PC-9 (cell line): ENCODE data around the gene CADPS2. TPM values are rescaled to one million over a fixed set of nuclear protein-coding genes. Genes with fewer than 3 reads are reported as not detected.

ENCODE experiments used
- BruUV-seq: library from RNA; stranded (reverse); fragments of 400-500 nt; replicated peaks from 2 replicates; lab custom pipeline; 2021; lab: Mats Ljungman, UMichigan
- CTCF ChIA-PET: fragments of 300-600 bp; sonication (Branson Sonifier 250); formaldehyde crosslinking; loops from one replicate; lab custom pipeline; 2022; ENCODE audit warnings: antibody characterized with exemption; lab: Charles Lee
- POLR2A ChIA-PET: fragments of 300-600 bp; sonication (Branson Sonifier 250); formaldehyde crosslinking; loops from one replicate; lab custom pipeline; 2022; ENCODE audit warnings: antibody characterized with exemption; ENCODE audit not compliant: unreplicated experiment; lab: Charles Lee
- DNase-seq, 2 experiments: peaks; one replicate each; pipeline versions ENCODE4 v3.0.0 to v3.0.0-alpha.2; 2015 to 2022; ENCODE audit warnings: mixed read lengths in 1 of 2
- H2AFZ ChIP-seq: fragments of 200-600 bp; sonication (generic); 2 replicates; pipeline ENCODE4 v1.8.1; 2017; ENCODE audit warnings: antibody characterized with exemption
- H3F3A ChIP-seq: fragments of 200-600 bp; sonication (generic); 2 replicates; pipeline ENCODE4 v1.8.1; 2017; ENCODE audit warnings: antibody characterized with exemption, mild to moderate bottlenecking, low read depth; ENCODE audit not compliant: insufficient read depth
- H3K27ac ChIP-seq: fragments of 200-600 bp; sonication (generic); 2 replicates; pipeline ENCODE4 v1.6.1; 2016; ENCODE audit warnings: mixed run types
- H3K27me3 ChIP-seq: fragments of 200-600 bp; sonication (generic); 2 replicates; pipeline ENCODE4 v1.6.1; 2016; ENCODE audit warnings: low read depth, mixed run types; ENCODE audit not compliant: insufficient read depth
- H3K36me3 ChIP-seq: fragments of 200-600 bp; sonication (generic); 2 replicates; pipeline ENCODE4 v1.6.1; 2016; ENCODE audit warnings: low read depth, mixed run types
- H3K4me1 ChIP-seq: fragments of 200-600 bp; sonication (generic); replicated peaks from 2 replicates; pipeline ENCODE4 v1.6.1; 2016; ENCODE audit warnings: mixed run types; ENCODE audit not compliant: insufficient read depth
- H3K4me2 ChIP-seq: fragments of 200-600 bp; sonication (generic); 2 replicates; pipeline ENCODE4 v1.6.1; 2017; ENCODE audit warnings: mixed run types
- H3K4me3 ChIP-seq: fragments of 200-600 bp; sonication (generic); 2 replicates; pipeline ENCODE4 v1.6.1; 2016; ENCODE audit warnings: mixed run types
- H3K79me2 ChIP-seq: fragments of 200-600 bp; sonication (generic); 2 replicates; pipeline ENCODE4 v1.6.1; 2017; ENCODE audit warnings: low read depth, mixed run types
- H3K9me2 ChIP-seq: fragments of 200-600 bp; sonication (generic); 2 replicates; pipeline ENCODE4 v1.8.1; 2017; ENCODE audit warnings: mild to moderate bottlenecking; ENCODE audit not compliant: insufficient read depth
- H3K9me3 ChIP-seq: fragments of 200-600 bp; sonication (generic); 2 replicates; pipeline ENCODE4 v1.8.1; 2016; ENCODE audit warnings: low read depth; ENCODE audit not compliant: insufficient read depth
- H4K20me1 ChIP-seq: fragments of 200-600 bp; sonication (generic); 2 replicates; pipeline ENCODE4 v1.8.1; 2017; ENCODE audit not compliant: insufficient read depth
- CTCF ChIP-seq: fragments of 200-600 bp; sonication (generic); conservative IDR thresholded peaks from 2 replicates; pipeline ENCODE4 v1.6.1; 2017; ENCODE audit warnings: mixed run types, antibody characterized with exemption, mild to moderate bottlenecking, moderate library complexity
- EZH2 ChIP-seq: fragments of 200-600 bp; sonication (generic); IDR thresholded peaks from 2 replicates; pipeline ENCODE4 v1.8.0; 2017; ENCODE audit warnings: antibody characterized with exemption, low read depth
- intact Hi-C: fragments of 100-400 bp; cut with micrococcal nuclease; formaldehyde crosslinking; loops from one replicate; pipeline ENCODE4 v1.10.0; 2022; ENCODE audit not compliant: unreplicated experiment
- total RNA-seq: library from RNA; stranded (reverse); gene quantifications from 2 replicates; pipeline ENCODE4 v1.2.3, GENCODE V29; 2021

The CADPS2 gene
- total RNA-seq, 1 experiment from 2014 or later = 11.9 TPM

- Histone ChIP-seq H2AFZ (no peak overlapping the region), H3K4me3 (no peak overlapping the region), H3K4me2 (no peak overlapping the region), H3F3A (no peaks in the 10 kb centered on the region), H3K27ac (no peak overlapping the region), H3K4me1 (no peaks in the 10 kb centered on the region), H3K9me3 (no peaks in the 10 kb centered on the region), H3K79me2 (no peaks in the 10 kb centered on the region), H3K36me3 (no peaks in the 10 kb centered on the region), H4K20me1 (no peaks in the 10 kb centered on the region), H3K27me3 (no peaks in the 10 kb centered on the region), H3K9me2 (no peaks in the 10 kb centered on the region)
- BruUV-seq = no TSS peak
- intact Hi-C loops = no loop called here
- ChIA-PET POLR2A (no interaction called here), CTCF (no interaction called here)
- TF ChIP-seq CTCF = no peak
- no peak for TF ChIP-seq EZH2
- no peak for DNase-seq
Observed at GRCh38 chr7:122619664-122620063, 266.6 kb downstream of the CADPS2 start.

- H3K4me2 ChIP-seq = no peak overlapping the region
- H3K36me3 ChIP-seq = no peaks in the 10 kb centered on the region
- H4K20me1 ChIP-seq = no peaks in the 10 kb centered on the region
- no peak overlapping the region for H2AFZ ChIP-seq
- no TSS peak for BruUV-seq
- H3K9me3 ChIP-seq = no peaks in the 10 kb centered on the region
- no peak for DNase-seq
- POLR2A ChIA-PET = no interaction called here
- H3K4me3 ChIP-seq = no peak overlapping the region
- CTCF ChIA-PET = interaction anchor here (0.6 kb wide), 1 partner anchor 500 kb away, joined by 3 read pairs; no protein-coding TSS in a partner anchor
- no peaks in the 10 kb centered on the region for H3F3A ChIP-seq
- no peaks in the 10 kb centered on the region for H3K4me1 ChIP-seq
- H3K27me3 ChIP-seq = no peaks in the 10 kb centered on the region
- no peaks in the 10 kb centered on the region for H3K9me2 ChIP-seq
- H3K27ac ChIP-seq = no peak overlapping the region
- intact Hi-C loops = no loop called here
- no peaks in the 10 kb centered on the region for H3K79me2 ChIP-seq
- TF ChIP-seq EZH2 (no peak), CTCF (no peak)
Observed at GRCh38 chr7:122618585-122619189, 267.6 kb downstream of the CADPS2 start.

- ChIA-PET CTCF (no interaction called here), POLR2A (interaction anchor here (0.8 kb wide), 1 partner anchor 278 kb away, joined by 36 read pairs; no protein-coding TSS in a partner anchor)
- Histone ChIP-seq H3K4me1 (no peaks in the 10 kb centered on the region), H4K20me1 (no peaks in the 10 kb centered on the region), H3K4me3 (no peak overlapping the region), H2AFZ (no peak overlapping the region), H3K36me3 (no peaks in the 10 kb centered on the region), H3K9me3 (no peaks in the 10 kb centered on the region), H3K9me2 (no peaks in the 10 kb centered on the region; the same call in 1 of the 2 replicates), H3K4me2 (no peak overlapping the region), H3K27me3 (no peaks in the 10 kb centered on the region), H3K79me2 (no peaks in the 10 kb centered on the region), H3F3A (no peaks in the 10 kb centered on the region), H3K27ac (no peak overlapping the region)
- no peak for TF ChIP-seq EZH2
- TF ChIP-seq CTCF = no peak
- BruUV-seq = no TSS peak
- intact Hi-C loops = no loop called here
- DNase-seq = no peak
Observed at GRCh38 chr7:122616951-122617350, 269.3 kb downstream of the CADPS2 start.
